ENCODE results near the gene PTP4A2. TPM values are rescaled to one million over a fixed set of nuclear protein-coding genes. Genes with fewer than 3 reads are reported as not detected.

PTP4A2 gene
- total and polyA plus RNA-seq, 2 of the 13 experiments (the other 11 are each of a cell fraction or from before 2014, with no cell fraction given), result 173 to 225 TPM

DNA sequence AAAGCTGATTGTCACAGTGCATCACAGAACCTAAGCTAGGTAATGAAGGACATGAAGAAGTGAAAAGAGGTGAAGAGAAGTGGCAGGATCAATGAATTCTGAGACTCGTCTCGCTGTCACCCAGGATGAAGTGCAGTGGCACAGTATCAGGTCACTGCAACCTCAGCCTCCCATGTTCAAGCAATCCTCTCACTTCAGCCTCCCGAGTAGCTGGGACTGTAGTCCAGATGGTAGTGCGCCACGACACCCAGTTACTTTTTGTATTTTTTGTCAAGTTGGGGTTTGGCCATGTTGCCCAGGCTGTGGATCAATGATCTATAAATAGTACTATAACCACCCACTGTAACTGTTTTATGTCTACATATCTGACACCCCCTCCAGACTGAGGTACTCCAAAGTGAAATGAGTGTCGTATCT, 33.1 kb downstream of the PTP4A2 start:
- ChIA-PET CTCF (ENCODE audit: low intra/inter-chr PET ratio, low total read pairs) (no interaction called here), POLR2A (interaction anchor here (0.7 to 2.1 kb wide), 3 partner anchors 19 to 108 kb away, joined by 3 to 8 read pairs (median 3); partner anchors contain the start of gene KHDRBS1)
- TF ChIP-seq RBM22 (optimal IDR thresholded peaks at IDR 0.05; ENCODE audit: low read length) (peak; percentile 57), AGO2 (optimal IDR thresholded peaks at IDR 0.05; ENCODE audit: low read depth, low read length) (peak; percentile 37), SCMH1 (CRISPR knock-in tag; IDR thresholded peaks at IDR 0.05; ENCODE audit: borderline replicate concordance) (no peak), POLR2A (IDR thresholded peaks at IDR 0.05; ENCODE audit: insufficient read depth in 1 of 2, low read depth in 2 of 2, low read length in 2 of 2) (0 out of 4 replicates have a peak, but pooled peaks of 1 of the 2 experiments have one; percentile 24)
- TF ChIP-seq, protein P1, sequence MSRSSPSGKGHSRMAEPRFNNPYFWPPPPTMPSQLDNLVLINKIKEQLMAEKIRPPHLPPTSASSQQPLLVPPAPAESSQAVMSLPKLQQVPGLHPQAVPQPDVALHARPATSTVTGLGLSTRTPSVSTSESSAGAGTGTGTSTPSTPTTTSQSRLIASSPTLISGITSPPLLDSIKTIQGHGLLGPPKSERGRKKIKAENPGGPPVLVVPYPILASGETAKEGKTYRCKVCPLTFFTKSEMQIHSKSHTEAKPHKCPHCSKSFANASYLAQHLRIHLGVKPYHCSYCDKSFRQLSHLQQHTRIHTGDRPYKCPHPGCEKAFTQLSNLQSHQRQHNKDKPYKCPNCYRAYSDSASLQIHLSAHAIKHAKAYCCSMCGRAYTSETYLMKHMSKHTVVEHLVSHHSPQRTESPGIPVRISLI (CRISPR knock-in tag; IDR thresholded peaks at IDR 0.05; ENCODE audit: borderline replicate concordance), result no peak
- TF ChIP-seq, protein P2, sequence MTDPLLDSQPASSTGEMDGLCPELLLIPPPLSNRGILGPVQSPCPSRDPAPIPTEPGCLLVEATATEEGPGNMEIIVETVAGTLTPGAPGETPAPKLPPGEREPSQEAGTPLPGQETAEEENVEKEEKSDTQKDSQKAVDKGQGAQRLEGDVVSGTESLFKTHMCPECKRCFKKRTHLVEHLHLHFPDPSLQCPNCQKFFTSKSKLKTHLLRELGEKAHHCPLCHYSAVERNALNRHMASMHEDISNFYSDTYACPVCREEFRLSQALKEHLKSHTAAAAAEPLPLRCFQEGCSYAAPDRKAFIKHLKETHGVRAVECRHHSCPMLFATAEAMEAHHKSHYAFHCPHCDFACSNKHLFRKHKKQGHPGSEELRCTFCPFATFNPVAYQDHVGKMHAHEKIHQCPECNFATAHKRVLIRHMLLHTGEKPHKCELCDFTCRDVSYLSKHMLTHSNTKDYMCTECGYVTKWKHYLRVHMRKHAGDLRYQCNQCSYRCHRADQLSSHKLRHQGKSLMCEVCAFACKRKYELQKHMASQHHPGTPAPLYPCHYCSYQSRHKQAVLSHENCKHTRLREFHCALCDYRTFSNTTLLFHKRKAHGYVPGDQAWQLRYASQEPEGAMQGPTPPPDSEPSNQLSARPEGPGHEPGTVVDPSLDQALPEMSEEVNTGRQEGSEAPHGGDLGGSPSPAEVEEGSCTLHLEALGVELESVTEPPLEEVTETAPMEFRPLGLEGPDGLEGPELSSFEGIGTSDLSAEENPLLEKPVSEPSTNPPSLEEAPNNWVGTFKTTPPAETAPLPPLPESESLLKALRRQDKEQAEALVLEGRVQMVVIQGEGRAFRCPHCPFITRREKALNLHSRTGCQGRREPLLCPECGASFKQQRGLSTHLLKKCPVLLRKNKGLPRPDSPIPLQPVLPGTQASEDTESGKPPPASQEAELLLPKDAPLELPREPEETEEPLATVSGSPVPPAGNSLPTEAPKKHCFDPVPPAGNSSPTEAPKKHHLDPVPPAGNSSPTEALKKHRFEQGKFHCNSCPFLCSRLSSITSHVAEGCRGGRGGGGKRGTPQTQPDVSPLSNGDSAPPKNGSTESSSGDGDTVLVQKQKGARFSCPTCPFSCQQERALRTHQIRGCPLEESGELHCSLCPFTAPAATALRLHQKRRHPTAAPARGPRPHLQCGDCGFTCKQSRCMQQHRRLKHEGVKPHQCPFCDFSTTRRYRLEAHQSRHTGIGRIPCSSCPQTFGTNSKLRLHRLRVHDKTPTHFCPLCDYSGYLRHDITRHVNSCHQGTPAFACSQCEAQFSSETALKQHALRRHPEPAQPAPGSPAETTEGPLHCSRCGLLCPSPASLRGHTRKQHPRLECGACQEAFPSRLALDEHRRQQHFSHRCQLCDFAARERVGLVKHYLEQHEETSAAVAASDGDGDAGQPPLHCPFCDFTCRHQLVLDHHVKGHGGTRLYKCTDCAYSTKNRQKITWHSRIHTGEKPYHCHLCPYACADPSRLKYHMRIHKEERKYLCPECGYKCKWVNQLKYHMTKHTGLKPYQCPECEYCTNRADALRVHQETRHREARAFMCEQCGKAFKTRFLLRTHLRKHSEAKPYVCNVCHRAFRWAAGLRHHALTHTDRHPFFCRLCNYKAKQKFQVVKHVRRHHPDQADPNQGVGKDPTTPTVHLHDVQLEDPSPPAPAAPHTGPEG (CRISPR knock-in tag; IDR thresholded peaks at IDR 0.05), result no peak
- TF ChIP-seq, protein P3, sequence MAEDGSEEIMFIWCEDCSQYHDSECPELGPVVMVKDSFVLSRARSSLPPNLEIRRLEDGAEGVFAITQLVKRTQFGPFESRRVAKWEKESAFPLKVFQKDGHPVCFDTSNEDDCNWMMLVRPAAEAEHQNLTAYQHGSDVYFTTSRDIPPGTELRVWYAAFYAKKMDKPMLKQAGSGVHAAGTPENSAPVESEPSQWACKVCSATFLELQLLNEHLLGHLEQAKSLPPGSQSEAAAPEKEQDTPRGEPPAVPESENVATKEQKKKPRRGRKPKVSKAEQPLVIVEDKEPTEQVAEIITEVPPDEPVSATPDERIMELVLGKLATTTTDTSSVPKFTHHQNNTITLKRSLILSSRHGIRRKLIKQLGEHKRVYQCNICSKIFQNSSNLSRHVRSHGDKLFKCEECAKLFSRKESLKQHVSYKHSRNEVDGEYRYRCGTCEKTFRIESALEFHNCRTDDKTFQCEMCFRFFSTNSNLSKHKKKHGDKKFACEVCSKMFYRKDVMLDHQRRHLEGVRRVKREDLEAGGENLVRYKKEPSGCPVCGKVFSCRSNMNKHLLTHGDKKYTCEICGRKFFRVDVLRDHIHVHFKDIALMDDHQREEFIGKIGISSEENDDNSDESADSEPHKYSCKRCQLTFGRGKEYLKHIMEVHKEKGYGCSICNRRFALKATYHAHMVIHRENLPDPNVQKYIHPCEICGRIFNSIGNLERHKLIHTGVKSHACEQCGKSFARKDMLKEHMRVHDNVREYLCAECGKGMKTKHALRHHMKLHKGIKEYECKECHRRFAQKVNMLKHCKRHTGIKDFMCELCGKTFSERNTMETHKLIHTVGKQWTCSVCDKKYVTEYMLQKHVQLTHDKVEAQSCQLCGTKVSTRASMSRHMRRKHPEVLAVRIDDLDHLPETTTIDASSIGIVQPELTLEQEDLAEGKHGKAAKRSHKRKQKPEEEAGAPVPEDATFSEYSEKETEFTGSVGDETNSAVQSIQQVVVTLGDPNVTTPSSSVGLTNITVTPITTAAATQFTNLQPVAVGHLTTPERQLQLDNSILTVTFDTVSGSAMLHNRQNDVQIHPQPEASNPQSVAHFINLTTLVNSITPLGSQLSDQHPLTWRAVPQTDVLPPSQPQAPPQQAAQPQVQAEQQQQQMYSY (CRISPR knock-in tag; IDR thresholded peaks at IDR 0.05), result no peak
- no peak for FAIRE-seq
- Histone ChIP-seq H4K20me1 (ENCODE audit: insufficient read depth, low read length) (no peaks in the 10 kb centered on the region), H3K4me1 (ENCODE audit: insufficient read depth, low read length) (peaks cover 10% of the 10 kb centered on the region), H3K27ac (ENCODE audit: extremely low read length, insufficient read depth, low read length) (no peak overlapping the region), H3K79me2 (ENCODE audit: insufficient read depth, low read length) (no peaks in the 10 kb centered on the region), H3K9ac (ENCODE audit: insufficient read depth, low read depth, low read length) (no peak overlapping the region), H3K4me2 (ENCODE audit: low read depth, low read length) (no peak overlapping the region), H3K4me3 (replicated peaks in 1 of 3; ENCODE audit: insufficient read depth in 1 of 3, low read depth in 2 of 3, low read length in 3 of 3) (no peak overlapping the region), H3K36me3 (replicated peaks in 1 of 2; ENCODE audit: control insufficient read depth in 1 of 2, insufficient read depth in 2 of 2, low read length in 2 of 2) (peaks cover 8 to 27% of the 10 kb centered on the region in 2 experiments), H3K27me3 (ENCODE audit: control insufficient read depth in 1 of 2, insufficient read depth in 2 of 2, low read length in 2 of 2) (no peaks in the 10 kb centered on the region), H2AFZ (ENCODE audit: low read length) (no peak overlapping the region), H3K9me3 (ENCODE audit: low read length) (no peaks in the 10 kb centered on the region)
- intact Hi-C loops (cut with micrococcal nuclease; ENCODE audit: unreplicated experiment) (no loop called here), in situ Hi-C loops (cut with HindIII; ENCODE audit: extremely low pct_ligation_motif_present, low pct_unique_long_range_greater_than_20kb) (no loop called here)
- 97% methylated on average over 6 of the region's 6 CpGs for WGBS (ENCODE audit: low lambda C conversion rate)
- DNase-seq (ENCODE audit: low spot score), result no peak
- no peak for ATAC-seq
- no TSS peak for BruUV-seq (replicated peaks)

Measured in HepG2 (cell line).